Activated CD8-positive, alpha-beta memory T cell treated with anti-CD3 and anti-CD28 coated beads for 48 hours (primary cell): ENCODE results near the gene FAM78A.
"Not testable (repeated sequence)": the region's sequence is repeated elsewhere in the genome, so short reads cannot be mapped to it uniquely, and the experiment has no call there.

ENCODE experiments used
- DNase-seq, 3 experiments: peaks; one replicate each; pipeline ENCODE4 v3.0.0-alpha.2; 2020; ENCODE audit warnings: low read depth in 2 of 3, low spot score in 2 of 3

The FAM78A gene

GRCh38 chr9:131214286-131214856, 61.9 kb downstream of the FAM78A start:
- DNase-seq = no peak

- not testable (repeated sequence) for DNase-seq
Measured at GRCh38 chr9:131211920-131212319, 64.4 kb downstream of the FAM78A start.
